Coronary artery (tissue), 2 donors: Measurements from ENCODE around the gene MCC.
A peak's percentile ranks its signal among the peaks of the same experiment; 100 is the strongest.

Experiments used
- DNase-seq: peaks from one replicate; pipeline ENCODE4 v3.0.0-alpha.2; 2017; ENCODE audit warnings: low spot score
- H3K27ac ChIP-seq, 2 donors: fragments of 200-600 bp; sonication (generic); one replicate each; pipeline ENCODE4 v1.5.1; 2016 to 2019
- H3K4me3 ChIP-seq: fragments of 200-600 bp; sonication (generic); 2 replicates; pipeline ENCODE4 v1.5.1; 2016; ENCODE audit warnings: mild to moderate bottlenecking, moderate library complexity
- CTCF ChIP-seq: fragments of 200-600 bp; sonication (generic); IDR thresholded peaks from one replicate; pipeline ENCODE4 v1.5.1; 2019; ENCODE audit warnings: antibody characterized with exemption

Gene MCC

GRCh38 chr5:113054899-113055298 lies 433.4 kb downstream of the MCC start:
- TF ChIP-seq CTCF = no peak
- no peak for DNase-seq
- H3K4me3 ChIP-seq = no peak overlapping the region
- no peak overlapping the region for H3K27ac ChIP-seq

- H3K27ac ChIP-seq = no peak overlapping the region
- H3K4me3 ChIP-seq = no peak overlapping the region
- no peak for DNase-seq
- TF ChIP-seq CTCF = no peak
Observed at GRCh38 chr5:113053511-113053995, 434.7 kb downstream of the MCC start.

- Histone ChIP-seq H3K27ac (no peak overlapping the region), H3K4me3 (no peak overlapping the region)
- no peak for TF ChIP-seq CTCF
- DNase-seq = no peak
Observed at GRCh38 chr5:113052041-113052795, 436.0 kb downstream of the MCC start.

GRCh38 chr5:113050721-113051382 lies 437.4 kb downstream of the MCC start:
- no peak for TF ChIP-seq CTCF
- no peak overlapping the region for H3K4me3 ChIP-seq
- DNase-seq = no peak
- peak overlapping the region in 1 of 2 donors; percentile 40 for H3K27ac ChIP-seq

GRCh38 chr5:113048931-113049330 lies 439.3 kb downstream of the MCC start:
- H3K27ac ChIP-seq = no peak overlapping the region
- DNase-seq = no peak
- no peak overlapping the region for H3K4me3 ChIP-seq
- no peak for TF ChIP-seq CTCF

- no peak for DNase-seq
- peak overlapping the region in 1 of 2 donors; percentile 28 for H3K27ac ChIP-seq
- no peak overlapping the region for H3K4me3 ChIP-seq
- TF ChIP-seq CTCF = no peak
Observed at GRCh38 chr5:113047733-113048652, 440.3 kb downstream of the MCC start.
